Parathyroid adenoma (tissue), 2 donors: ENCODE results near the gene THSD1.
"Not testable (repeated sequence)": the region's sequence is repeated elsewhere in the genome, so short reads cannot be mapped to it uniquely, and the experiment has no call there.

ENCODE experiments used
- H2AFZ ChIP-seq: fragments of 300-600 bp; sonication (generic); one replicate; pipeline ENCODE4 v1.7.0; 2017; ENCODE audit warnings: antibody characterized with exemption, mild to moderate bottlenecking
- H3K27ac ChIP-seq: fragments of 300-600 bp; sonication (generic); one replicate; pipeline ENCODE4 v1.7.0; 2017
- H3K27me3 ChIP-seq: fragments of 300-600 bp; sonication (generic); one replicate; pipeline ENCODE4 v1.7.0; 2017; ENCODE audit warnings: low read length; ENCODE audit not compliant: control insufficient read depth, insufficient read depth
- H3K36me3 ChIP-seq: fragments of 300-600 bp; sonication (generic); one replicate; pipeline ENCODE4 v1.7.0; 2017; ENCODE audit warnings: low read length; ENCODE audit not compliant: control insufficient read depth, insufficient read depth
- H3K4me1 ChIP-seq: fragments of 300-600 bp; sonication (generic); one replicate; pipeline ENCODE4 v1.7.0; 2017; ENCODE audit warnings: control low read depth
- H3K4me2 ChIP-seq: fragments of 300-600 bp; sonication (generic); one replicate; pipeline ENCODE4 v1.7.0; 2017; ENCODE audit warnings: low read length
- H3K4me3 ChIP-seq: fragments of 300-600 bp; sonication (generic); one replicate; pipeline ENCODE4 v1.7.0; 2017; ENCODE audit warnings: low read depth, low read length
- H3K79me2 ChIP-seq: fragments of 300-600 bp; sonication (generic); one replicate; pipeline ENCODE4 v1.7.0; 2017; ENCODE audit warnings: control low read depth
- H3K9ac ChIP-seq: fragments of 300-600 bp; sonication (generic); one replicate; pipeline ENCODE4 v1.7.0; 2017; ENCODE audit warnings: mild to moderate bottlenecking
- H3K9me3 ChIP-seq: fragments of 300-600 bp; sonication (generic); one replicate; pipeline ENCODE4 v1.7.0; 2017; ENCODE audit warnings: low read length; ENCODE audit not compliant: control insufficient read depth
- TF ChIP-seq, protein P1 (sequence below): fragments of 300-600 bp; sonication (generic); IDR thresholded peaks from one replicate; pipeline ENCODE4 v1.7.0; 2017; ENCODE audit warnings: antibody characterized with exemption, mild to moderate bottlenecking
- donor health status: primary hyperparathyroidism.

The THSD1 gene

DNA sequence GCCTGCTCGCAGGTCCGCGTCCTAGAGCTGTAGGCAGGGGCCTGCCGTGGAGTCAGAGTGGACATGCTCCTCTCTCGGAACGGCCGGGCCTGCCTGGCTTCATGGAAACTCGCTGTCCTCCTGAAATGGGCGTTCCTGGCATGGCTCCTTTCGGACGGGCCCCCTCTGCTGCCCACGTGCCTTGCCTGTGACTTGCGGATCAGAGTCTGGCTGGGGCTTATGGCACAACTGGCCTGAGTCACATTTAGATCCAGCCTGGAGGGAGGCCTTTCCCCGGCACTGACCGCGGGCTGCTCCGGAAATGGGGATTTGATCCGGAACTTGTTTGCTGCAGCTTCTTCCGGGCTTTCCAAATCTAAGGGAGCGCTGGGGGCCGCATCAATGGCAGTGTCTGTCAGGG lies 28.1 kb downstream of the THSD1 start:
- Histone ChIP-seq H3K4me2 (no peak overlapping the region), H3K9ac (no peak overlapping the region), H2AFZ (no peak overlapping the region), H3K36me3 (no peaks in the 10 kb centered on the region), H3K27ac (no peak overlapping the region), H3K27me3 (no peaks in the 10 kb centered on the region), H3K9me3 (no peaks in the 10 kb centered on the region), H3K79me2 (no peaks in the 10 kb centered on the region), H3K4me3 (no peak overlapping the region), H3K4me1 (no peaks in the 10 kb centered on the region)
- TF ChIP-seq, protein P1, sequence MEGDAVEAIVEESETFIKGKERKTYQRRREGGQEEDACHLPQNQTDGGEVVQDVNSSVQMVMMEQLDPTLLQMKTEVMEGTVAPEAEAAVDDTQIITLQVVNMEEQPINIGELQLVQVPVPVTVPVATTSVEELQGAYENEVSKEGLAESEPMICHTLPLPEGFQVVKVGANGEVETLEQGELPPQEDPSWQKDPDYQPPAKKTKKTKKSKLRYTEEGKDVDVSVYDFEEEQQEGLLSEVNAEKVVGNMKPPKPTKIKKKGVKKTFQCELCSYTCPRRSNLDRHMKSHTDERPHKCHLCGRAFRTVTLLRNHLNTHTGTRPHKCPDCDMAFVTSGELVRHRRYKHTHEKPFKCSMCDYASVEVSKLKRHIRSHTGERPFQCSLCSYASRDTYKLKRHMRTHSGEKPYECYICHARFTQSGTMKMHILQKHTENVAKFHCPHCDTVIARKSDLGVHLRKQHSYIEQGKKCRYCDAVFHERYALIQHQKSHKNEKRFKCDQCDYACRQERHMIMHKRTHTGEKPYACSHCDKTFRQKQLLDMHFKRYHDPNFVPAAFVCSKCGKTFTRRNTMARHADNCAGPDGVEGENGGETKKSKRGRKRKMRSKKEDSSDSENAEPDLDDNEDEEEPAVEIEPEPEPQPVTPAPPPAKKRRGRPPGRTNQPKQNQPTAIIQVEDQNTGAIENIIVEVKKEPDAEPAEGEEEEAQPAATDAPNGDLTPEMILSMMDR = no peak

- H3K4me2 ChIP-seq = no peak overlapping the region
- no peaks in the 10 kb centered on the region for H3K9me3 ChIP-seq
- no peak overlapping the region for H3K27ac ChIP-seq
- no peaks in the 10 kb centered on the region for H3K36me3 ChIP-seq
- H3K4me1 ChIP-seq = no peaks in the 10 kb centered on the region
- H2AFZ ChIP-seq = no peak overlapping the region
- H3K79me2 ChIP-seq = no peaks in the 10 kb centered on the region
- H3K27me3 ChIP-seq = no peaks in the 10 kb centered on the region
- H3K4me3 ChIP-seq = no peak overlapping the region
- H3K9ac ChIP-seq = no peak overlapping the region
- TF ChIP-seq, protein P1 = no peak
Observed at GRCh38 chr13:52374873-52375411, 31.0 kb downstream of the THSD1 start.

GRCh38 chr13:52374389-52374788 lies 31.6 kb downstream of the THSD1 start:
- H3K4me3 ChIP-seq = no peak overlapping the region
- H2AFZ ChIP-seq = no peak overlapping the region
- H3K4me1 ChIP-seq = no peaks in the 10 kb centered on the region
- no peaks in the 10 kb centered on the region for H3K27me3 ChIP-seq
- no peak overlapping the region for H3K27ac ChIP-seq
- H3K9me3 ChIP-seq = no peaks in the 10 kb centered on the region
- H3K9ac ChIP-seq = no peak overlapping the region
- no peak overlapping the region for H3K4me2 ChIP-seq
- TF ChIP-seq, protein P1 = no peak
- no peaks in the 10 kb centered on the region for H3K79me2 ChIP-seq
- H3K36me3 ChIP-seq = no peaks in the 10 kb centered on the region

- not testable (repeated sequence) for H3K4me1 ChIP-seq, H3K36me3 ChIP-seq, H3K4me2 ChIP-seq, H3K27me3 ChIP-seq, H3K79me2 ChIP-seq, H2AFZ ChIP-seq, H3K4me3 ChIP-seq, H3K9ac ChIP-seq, H3K27ac ChIP-seq, H3K9me3 ChIP-seq
Observed at GRCh38 chr13:52373277-52373676, 32.7 kb downstream of the THSD1 start.

DNA sequence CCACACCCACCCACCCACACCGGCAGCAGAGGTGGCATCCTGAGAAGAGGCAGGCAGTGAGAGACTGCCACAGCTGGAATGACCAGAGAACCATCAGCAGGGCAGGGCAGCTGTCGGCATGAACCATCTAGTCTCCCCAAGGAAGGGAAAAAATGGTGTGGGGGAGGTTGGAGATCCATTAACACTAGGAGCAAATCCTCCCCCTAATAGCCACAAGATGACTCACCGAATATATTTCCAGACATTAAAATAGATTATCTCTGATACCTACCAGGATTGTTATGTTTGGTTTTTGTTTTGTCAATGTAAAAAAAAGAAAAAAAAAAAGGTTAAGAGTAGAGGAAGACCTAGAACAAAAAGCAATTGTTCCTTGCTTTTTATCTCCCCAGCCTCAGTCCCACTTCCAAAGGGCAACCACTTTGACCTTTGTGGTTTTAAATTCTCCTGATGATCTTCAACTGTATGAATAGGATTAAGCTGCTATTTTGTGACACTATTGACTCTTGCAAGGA lies 34.2 kb downstream of the THSD1 start:
- H3K79me2 ChIP-seq = no peaks in the 10 kb centered on the region
- H3K27ac ChIP-seq = no peak overlapping the region
- H3K4me2 ChIP-seq = no peak overlapping the region
- H3K4me1 ChIP-seq = no peaks in the 10 kb centered on the region
- H3K4me3 ChIP-seq = no peak overlapping the region
- TF ChIP-seq, protein P1 = no peak
- no peaks in the 10 kb centered on the region for H3K36me3 ChIP-seq
- H3K9me3 ChIP-seq = no peaks in the 10 kb centered on the region
- H2AFZ ChIP-seq = no peak overlapping the region
- no peaks in the 10 kb centered on the region for H3K27me3 ChIP-seq
- H3K9ac ChIP-seq = no peak overlapping the region
